Neuronal stem cell (in vitro differentiated cells): ENCODE data around the gene ZXDC.

Source experiments
- DNase-seq: peaks from one replicate; pipeline ENCODE4 v3.0.0-alpha.2; 2013; ENCODE audit warnings: low spot score
- H2AFZ ChIP-seq: one replicate; pipeline ENCODE4 v1.6.1; 2013; ENCODE audit warnings: mild to moderate bottlenecking, low read length, inconsistent platforms
- H2AK5ac ChIP-seq: 2 replicates; pipeline ENCODE4 v1.6.1; 2013; ENCODE audit warnings: low read depth, mild to moderate bottlenecking, inconsistent platforms, low read length, moderate library complexity, mixed read lengths
- H2BK120ac ChIP-seq: 2 replicates; pipeline ENCODE4 v1.6.1; 2013; ENCODE audit warnings: low read depth, mild to moderate bottlenecking, inconsistent platforms, low read length, moderate library complexity, mixed read lengths
- H2BK12ac ChIP-seq: one replicate; pipeline ENCODE4 v1.6.1; 2013; ENCODE audit warnings: low read length, inconsistent platforms
- H2BK15ac ChIP-seq: 2 replicates; pipeline ENCODE4 v1.6.1; 2013; ENCODE audit warnings: mild to moderate bottlenecking, low read length, inconsistent platforms, mixed read lengths
- H2BK5ac ChIP-seq: one replicate; pipeline ENCODE4 v1.6.1; 2013; ENCODE audit warnings: inconsistent platforms, mild to moderate bottlenecking, low read length, moderate library complexity
- H3K14ac ChIP-seq: one replicate; pipeline ENCODE4 v1.6.1; 2013; ENCODE audit warnings: low read length, inconsistent platforms
- H3K18ac ChIP-seq: 2 replicates; pipeline ENCODE4 v1.6.1; 2013; ENCODE audit warnings: low read length, inconsistent platforms
- H3K23ac ChIP-seq: 2 replicates; pipeline ENCODE4 v1.6.1; 2013; ENCODE audit warnings: low read depth, mild to moderate bottlenecking, mixed read lengths, low read length, inconsistent platforms; ENCODE audit not compliant: poor library complexity
- H3K27ac ChIP-seq: replicated peaks from 3 replicates; pipeline ENCODE4 v1.5.1; 2013; ENCODE audit warnings: low read length, inconsistent platforms
- H3K27me3 ChIP-seq, 3 experiments: 2 replicates each; pipeline ENCODE4 v1.6.1; 2013; ENCODE audit warnings: low read length in 3 of 3, mild to moderate bottlenecking in 2 of 3, inconsistent platforms in 1 of 3, low read depth in 1 of 3, mixed read lengths in 1 of 3, moderate library complexity in 1 of 3; ENCODE audit not compliant: control insufficient read depth in 3 of 3, insufficient read depth in 3 of 3
- H3K36me3 ChIP-seq, 2 donors: replicated peaks in 1 of 2; 2 replicates each; pipeline ENCODE4 v1.6.1; 2013; ENCODE audit warnings: low read length in 2 of 2; ENCODE audit not compliant: control insufficient read depth in 2 of 2, insufficient read depth in 2 of 2
- H3K4ac ChIP-seq: 2 replicates; pipeline ENCODE4 v1.6.1; 2013; ENCODE audit warnings: inconsistent platforms, mild to moderate bottlenecking, low read length, moderate library complexity
- H3K4me1 ChIP-seq, 2 donors: 1 replicate in 1 of 2; 2 replicates in 1 of 2; pipeline ENCODE4 v1.6.1; 2013; ENCODE audit warnings: low read length in 2 of 2, low read depth in 1 of 2; ENCODE audit not compliant: control insufficient read depth in 2 of 2, insufficient read depth in 1 of 2
- H3K4me2 ChIP-seq: one replicate; pipeline ENCODE4 v1.6.1; 2013; ENCODE audit warnings: mild to moderate bottlenecking, low read length, inconsistent platforms; ENCODE audit not compliant: insufficient read depth, poor library complexity, severe bottlenecking
- H3K4me3 ChIP-seq, 2 donors: 2 replicates each; pipeline ENCODE4 v1.5.1; 2013; ENCODE audit warnings: low read length in 2 of 2, mild to moderate bottlenecking in 2 of 2, inconsistent platforms in 1 of 2, moderate library complexity in 1 of 2
- H3K79me1 ChIP-seq: one replicate; pipeline ENCODE4 v1.6.1; 2013; ENCODE audit warnings: low read depth, mild to moderate bottlenecking, inconsistent platforms, low read length, moderate library complexity
- H3K9ac ChIP-seq: one replicate; pipeline ENCODE4 v1.6.1; 2013; ENCODE audit warnings: mild to moderate bottlenecking, low read depth, low read length, inconsistent platforms; ENCODE audit not compliant: poor library complexity
- H3K9me3 ChIP-seq, 2 donors: replicated peaks in 1 of 2; 2 replicates each; pipeline versions ENCODE3 to v1.6.1; 2013; ENCODE audit warnings: low read length in 2 of 2, mild to moderate bottlenecking in 2 of 2, inconsistent platforms in 1 of 2, low read depth in 1 of 2, mixed read lengths in 1 of 2, moderate library complexity in 1 of 2; ENCODE audit not compliant: control insufficient read depth in 2 of 2, insufficient read depth in 1 of 2
- H4K8ac ChIP-seq: one replicate; pipeline ENCODE4 v1.6.1; 2013; ENCODE audit warnings: low read depth, mild to moderate bottlenecking, inconsistent platforms, low read length, moderate library complexity
- H4K91ac ChIP-seq: one replicate; pipeline ENCODE4 v1.6.1; 2013; ENCODE audit warnings: low read length, low read depth, mild to moderate bottlenecking, inconsistent platforms; ENCODE audit not compliant: poor library complexity
- WGBS, 2 donors: extraction: QIAGEN DNeasy Blood & Tissue Kit; methylation state at CpG; one replicate each; pipeline ENCODE4 v1.1.7; 2013; ENCODE audit warnings: missing lambda C conversion rate in 2 of 2, mixed read lengths in 1 of 2; ENCODE audit not compliant: insufficient read length in 2 of 2, insufficient replicate concordance in 1 of 2; ENCODE audit errors: extremely low coverage in 2 of 2; 5-methylcytosine and 5-hydroxymethylcytosine counted together

ZXDC gene

DNA sequence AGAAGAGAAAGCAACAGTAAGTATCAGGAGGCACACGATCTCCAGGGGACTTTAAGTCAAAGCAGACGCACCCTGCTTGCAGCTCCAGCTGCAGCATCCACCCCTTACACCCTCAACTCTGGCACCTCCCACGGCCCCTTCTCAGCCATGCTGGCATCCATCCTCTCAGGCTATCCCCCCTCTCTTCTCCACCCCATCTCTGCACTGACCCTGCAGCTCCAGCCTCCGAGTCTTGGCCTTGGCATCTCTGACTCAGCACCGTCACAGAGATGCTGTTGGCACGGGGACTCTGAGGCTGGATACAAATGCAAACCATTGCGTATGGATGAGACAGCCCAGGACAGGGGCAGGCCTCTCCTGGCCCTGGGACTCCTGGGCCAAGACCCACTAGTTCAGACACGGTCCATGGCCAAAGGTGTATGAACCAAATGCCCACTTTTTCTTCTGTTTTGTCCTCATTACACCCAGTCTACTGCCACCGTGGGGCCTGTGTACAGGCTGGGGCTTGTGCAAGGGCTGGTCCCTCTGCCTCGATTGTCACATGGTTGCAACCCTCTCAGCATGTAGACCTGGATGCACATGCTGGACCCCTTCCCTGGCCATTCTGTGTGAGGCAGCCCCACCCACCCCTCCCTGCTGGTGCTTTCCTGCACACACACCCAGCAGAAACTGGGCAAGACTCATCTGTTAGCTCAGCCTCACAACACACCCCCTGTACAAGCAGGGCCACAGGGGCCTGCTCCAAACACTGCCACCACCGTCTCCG lies 18.7 kb upstream of the ZXDC start:
- H2AK5ac ChIP-seq, result peak overlapping the region; percentile 23
- DNase-seq, result no peak
- peak overlapping the region; percentile 50 for H3K9ac ChIP-seq
- H3K27ac ChIP-seq, result no peak overlapping the region
- no peak overlapping the region for H2AFZ ChIP-seq
- no CpG with 5 or more reads among the region's 12 CpGs for WGBS, 2 donors
- H3K18ac ChIP-seq, result no peak overlapping the region
- H3K36me3 ChIP-seq, result no peaks in the 10 kb centered on the region
- H2BK120ac ChIP-seq, result no peak overlapping the region
- no peak overlapping the region for H3K14ac ChIP-seq
- peak overlapping the region; percentile 76 for H2BK15ac ChIP-seq
- no peak overlapping the region for H3K4me3 ChIP-seq
- H4K91ac ChIP-seq, result peak overlapping the region; percentile 19
- H2BK5ac ChIP-seq, result no peak overlapping the region
- H3K9me3 ChIP-seq, result no peaks in the 10 kb centered on the region
- no peaks in the 10 kb centered on the region for H3K79me1 ChIP-seq
- H3K4me2 ChIP-seq, result no peak overlapping the region
- H3K4me1 ChIP-seq, result peaks cover 6 to 10% of the 10 kb centered on the region in 2 donors
- peak overlapping the region; percentile 6 for H3K23ac ChIP-seq
- no peak overlapping the region for H3K4ac ChIP-seq
- H3K27me3 ChIP-seq, result peaks cover 0 to 18% (median 0%) of the 10 kb centered on the region in 3 experiments
- peak overlapping the region; percentile 76 for H2BK12ac ChIP-seq
- H4K8ac ChIP-seq, result no peak overlapping the region

DNA sequence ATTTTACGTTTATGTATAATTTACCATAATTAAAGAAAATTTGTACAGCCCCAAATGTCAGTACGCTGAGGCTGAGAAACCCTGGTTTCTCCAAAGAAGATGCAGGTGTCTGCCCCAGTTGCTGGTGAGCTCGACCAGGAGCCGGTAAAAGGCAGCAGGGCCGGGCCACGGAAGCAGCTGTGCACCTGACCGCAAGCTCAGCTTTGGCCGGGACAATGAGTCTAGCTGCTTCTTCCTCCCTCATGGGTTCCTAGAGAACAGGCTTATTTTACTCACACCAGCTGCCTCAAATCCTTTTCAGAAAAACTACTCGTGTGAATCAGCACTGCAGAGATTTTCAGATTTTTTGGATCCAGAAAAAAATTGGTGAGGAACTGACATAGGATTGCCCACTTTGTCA lies 18.0 kb upstream of the ZXDC start:
- Histone ChIP-seq H3K4me3 (no peak overlapping the region), H3K27me3 (peaks cover 0 to 23% (median 0%) of the 10 kb centered on the region in 3 experiments), H3K9ac (no peak overlapping the region), H3K4me2 (no peak overlapping the region), H2AK5ac (no peak overlapping the region), H2BK5ac (no peak overlapping the region), H3K23ac (no peak overlapping the region), H3K14ac (no peak overlapping the region), H3K4ac (no peak overlapping the region), H3K79me1 (no peaks in the 10 kb centered on the region), H4K91ac (no peak overlapping the region), H2BK15ac (no peak overlapping the region), H3K18ac (no peak overlapping the region), H4K8ac (no peak overlapping the region), H3K27ac (no peak overlapping the region), H3K4me1 (peaks cover 4 to 10% of the 10 kb centered on the region in 2 donors), H3K9me3 (no peaks in the 10 kb centered on the region), H2BK120ac (no peak overlapping the region), H3K36me3 (no peaks in the 10 kb centered on the region), H2AFZ (no peak overlapping the region), H2BK12ac (no peak overlapping the region)
- no peak for DNase-seq
- WGBS, 2 donors, result no CpG with 5 or more reads among the region's 9 CpGs

DNA sequence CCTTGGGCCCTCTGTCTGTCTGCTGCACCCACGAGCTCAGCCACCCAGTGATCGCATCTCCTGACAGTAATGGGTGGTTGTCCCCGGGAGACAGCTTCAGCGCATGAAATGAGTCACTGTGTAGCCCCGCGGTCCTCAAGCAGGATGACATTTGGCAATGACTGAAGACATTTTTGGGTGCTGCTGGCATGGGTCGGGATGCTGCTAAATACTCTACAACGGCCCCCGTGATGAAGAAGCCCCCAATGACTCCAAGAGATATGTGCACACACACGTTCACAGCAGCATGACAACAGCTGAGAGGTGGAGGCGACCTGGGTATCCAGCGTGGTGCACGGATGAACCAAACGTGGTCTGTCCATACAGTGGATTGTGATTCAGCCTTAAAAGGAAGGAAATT lies 17.4 kb upstream of the ZXDC start:
- H2BK15ac ChIP-seq, result peak overlapping the region; percentile 6
- no peak for DNase-seq
- H2BK5ac ChIP-seq, result no peak overlapping the region
- peak overlapping the region; percentile 77 for H3K18ac ChIP-seq
- H3K23ac ChIP-seq, result peak overlapping the region; percentile 14
- H3K14ac ChIP-seq, result no peak overlapping the region
- WGBS, 2 donors, result no CpG with 5 or more reads among the region's 14 CpGs
- H3K4me3 ChIP-seq, result no peak overlapping the region
- no peak overlapping the region for H4K91ac ChIP-seq
- no peak overlapping the region for H3K4me2 ChIP-seq
- no peak overlapping the region for H4K8ac ChIP-seq
- H3K9me3 ChIP-seq, result no peaks in the 10 kb centered on the region
- H3K27ac ChIP-seq, result no peak overlapping the region
- H2AK5ac ChIP-seq, result peak overlapping the region; percentile 53
- H2BK12ac ChIP-seq, result peak overlapping the region; percentile 69
- no peak overlapping the region for H3K9ac ChIP-seq
- peak overlapping the region; percentile 82 for H2BK120ac ChIP-seq
- peaks cover 0 to 26% (median 0%) of the 10 kb centered on the region in 3 experiments for H3K27me3 ChIP-seq
- H3K36me3 ChIP-seq, result no peaks in the 10 kb centered on the region
- H2AFZ ChIP-seq, result no peak overlapping the region
- peaks cover 4 to 10% of the 10 kb centered on the region in 2 donors for H3K4me1 ChIP-seq
- H3K79me1 ChIP-seq, result no peaks in the 10 kb centered on the region
- H3K4ac ChIP-seq, result no peak overlapping the region

DNA sequence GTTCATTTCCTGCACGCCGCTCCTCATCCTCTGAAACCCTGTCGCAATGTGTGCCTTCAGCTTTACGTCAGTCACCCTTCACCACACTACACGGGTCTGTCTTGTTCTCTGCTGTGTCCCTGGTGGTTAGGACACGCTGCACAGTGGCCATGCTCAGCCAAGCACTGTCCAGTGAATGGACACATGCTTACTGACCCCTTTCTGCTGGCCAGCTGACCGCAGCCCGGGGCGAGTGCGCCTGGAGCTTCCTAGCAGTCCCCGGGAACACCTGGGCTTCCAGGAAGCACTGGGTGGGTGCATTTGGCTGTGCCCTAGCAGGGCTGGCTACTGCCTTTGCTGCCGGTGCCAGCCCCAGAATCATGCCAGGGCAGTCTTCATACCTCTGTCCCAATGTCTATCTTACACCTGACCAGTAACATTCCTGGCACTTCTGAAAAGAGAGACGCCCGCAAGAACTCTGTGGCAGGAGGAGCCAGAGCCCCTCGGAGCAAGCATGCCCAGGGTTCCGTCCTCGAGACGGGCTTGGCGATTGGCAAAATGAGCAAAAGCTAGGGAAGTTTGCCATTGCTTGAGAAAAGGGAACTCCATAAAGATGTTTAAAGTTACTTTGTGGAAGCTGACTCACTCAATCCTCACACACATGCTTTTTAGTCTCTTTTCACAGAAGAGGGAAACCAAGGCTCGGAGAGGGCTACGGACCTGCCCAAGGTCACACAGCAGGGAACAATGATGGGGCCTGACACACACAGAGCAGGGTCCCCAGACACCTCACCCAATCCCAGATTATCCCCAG lies 15.7 kb upstream of the ZXDC start:
- H2AFZ ChIP-seq, result no peak overlapping the region

More for the DNA sequence above, 15.7 kb upstream of the ZXDC start:
- Histone ChIP-seq H2AK5ac (peak overlapping the region; percentile 77), H3K36me3 (no peaks in the 10 kb centered on the region), H3K23ac (no peak overlapping the region), H2BK120ac (no peak overlapping the region), H2BK12ac (peak overlapping the region; percentile 87), H3K79me1 (no peaks in the 10 kb centered on the region), H3K14ac (no peak overlapping the region), H4K8ac (no peak overlapping the region), H4K91ac (no peak overlapping the region), H3K4me2 (no peak overlapping the region), H3K4me3 (peak overlapping the region in 1 of 2 donors; percentile 33), H2BK5ac (no peak overlapping the region), H3K27me3 (peaks cover 0 to 26% (median 0%) of the 10 kb centered on the region in 3 experiments), H3K4ac (peak overlapping the region; percentile 13), H3K9me3 (no peaks in the 10 kb centered on the region), H3K4me1 (peaks cover 4 to 10% of the 10 kb centered on the region in 2 donors), H2BK15ac (peak overlapping the region; percentile 89), H3K9ac (peak overlapping the region; percentile 9), H3K27ac (no peak overlapping the region), H3K18ac (peak overlapping the region; percentile 1)
- DNase-seq, result no peak
- no CpG with 5 or more reads among the region's 21 CpGs for WGBS, 2 donors
